Pulmonary artery endothelial cell (primary cell): ENCODE data around the gene DNAH9. TPM values are rescaled to one million over a fixed set of nuclear protein-coding genes. Genes with fewer than 3 reads are reported as not detected.

ENCODE experiments used
- DNase-seq: peaks from one replicate; pipeline ENCODE4 v3.0.0-alpha.2; 2011; ENCODE audit warnings: low read depth, low spot score
- total RNA-seq: library from RNA; depleted of rRNA; stranded (reverse); fragments of >200 nt; gene quantifications from 2 replicates; pipeline ENCODE4 v1.2.3, GENCODE V29; 2014

Gene DNAH9
- total RNA-seq, 1 donor from 2014 or later = 0.07 TPM

DNA sequence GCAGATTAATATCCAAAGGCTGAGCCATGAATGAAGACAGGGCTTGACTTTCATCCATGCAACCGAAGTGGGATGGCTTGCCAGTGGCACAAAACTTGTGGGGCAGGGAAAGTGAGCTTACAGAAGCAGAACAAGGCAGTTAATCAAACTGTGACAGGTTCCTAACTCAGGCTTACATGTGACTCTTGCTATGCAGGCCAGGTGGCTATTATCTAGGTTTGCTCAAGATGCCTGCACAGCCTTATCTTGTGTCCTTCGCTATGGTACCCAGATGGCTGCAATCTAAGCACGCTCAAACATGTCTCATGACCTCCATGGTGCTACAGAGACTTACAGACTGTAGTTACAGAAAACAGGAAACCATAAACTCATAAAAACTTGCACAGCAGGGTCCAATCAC lies 8.6 kb upstream of the DNAH9 start:
- no peak for DNase-seq

DNA sequence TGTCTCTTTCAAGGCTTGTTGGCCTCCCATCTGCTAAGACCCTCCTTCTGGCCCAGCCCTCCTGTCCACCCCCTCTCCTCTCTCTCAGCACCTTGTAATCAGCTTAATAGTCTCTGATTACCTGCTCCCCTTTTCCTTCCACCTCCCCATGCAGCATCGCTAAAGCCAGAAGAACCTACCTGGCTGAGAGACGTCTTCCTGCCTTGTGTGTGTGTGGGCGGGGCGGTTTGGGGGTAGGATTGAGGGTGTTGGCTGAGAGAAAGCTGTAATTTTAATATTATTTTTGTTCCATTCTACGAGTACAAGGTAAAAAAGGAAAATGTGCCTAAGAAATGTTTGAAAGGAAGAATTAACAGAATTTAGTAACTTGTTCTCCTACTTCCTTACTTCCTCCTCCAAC lies 3.4 kb downstream of the DNAH9 start:
- no peak for DNase-seq

DNA sequence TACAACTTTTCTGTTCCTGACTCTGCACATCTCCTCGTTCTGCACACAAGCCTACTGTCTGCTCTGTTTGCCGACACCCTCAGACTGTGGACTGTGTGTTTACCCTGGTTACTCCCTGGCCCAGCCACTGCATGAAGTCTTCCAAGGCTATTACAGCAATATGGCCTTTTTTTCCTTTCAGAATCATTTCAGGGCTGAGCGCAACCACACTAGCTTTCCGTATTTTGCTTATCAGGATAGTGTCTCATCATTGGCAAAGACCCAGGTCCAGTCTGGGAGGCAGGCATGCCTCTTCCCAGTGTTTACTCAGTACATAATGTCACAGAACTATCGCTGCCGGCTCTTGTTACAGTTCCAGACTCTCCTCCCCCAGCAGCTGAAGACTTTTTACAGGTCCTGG lies 10.1 kb downstream of the DNAH9 start:
- no peak for DNase-seq

DNA sequence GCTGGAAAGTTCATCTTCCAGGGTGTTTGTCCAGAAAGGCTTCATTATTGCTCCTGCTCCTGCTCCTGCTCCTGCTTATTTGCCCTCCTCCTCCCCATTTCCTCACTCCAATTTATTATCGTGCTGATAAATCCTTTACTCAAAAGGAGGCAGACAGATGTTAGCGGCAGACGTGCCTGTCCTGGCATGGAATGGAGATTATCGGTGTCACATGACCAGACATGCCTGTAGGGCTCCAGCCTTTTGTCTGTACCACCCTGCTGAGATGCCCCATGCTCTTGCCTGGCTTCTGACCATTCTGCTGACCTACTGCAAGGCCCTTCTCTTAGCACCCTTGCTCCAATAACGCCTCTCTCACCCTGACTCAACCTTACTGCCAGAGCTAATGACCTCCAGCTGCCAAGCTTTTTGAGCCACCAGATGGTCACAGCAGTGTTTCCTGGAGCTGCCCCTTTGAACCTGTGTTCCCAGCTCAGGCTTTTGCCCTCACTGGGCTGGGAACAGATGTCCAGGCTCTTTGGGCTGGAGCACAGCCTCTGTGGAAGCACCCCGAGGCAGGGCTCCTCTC lies 12.8 kb downstream of the DNAH9 start:
- no peak for DNase-seq

DNA sequence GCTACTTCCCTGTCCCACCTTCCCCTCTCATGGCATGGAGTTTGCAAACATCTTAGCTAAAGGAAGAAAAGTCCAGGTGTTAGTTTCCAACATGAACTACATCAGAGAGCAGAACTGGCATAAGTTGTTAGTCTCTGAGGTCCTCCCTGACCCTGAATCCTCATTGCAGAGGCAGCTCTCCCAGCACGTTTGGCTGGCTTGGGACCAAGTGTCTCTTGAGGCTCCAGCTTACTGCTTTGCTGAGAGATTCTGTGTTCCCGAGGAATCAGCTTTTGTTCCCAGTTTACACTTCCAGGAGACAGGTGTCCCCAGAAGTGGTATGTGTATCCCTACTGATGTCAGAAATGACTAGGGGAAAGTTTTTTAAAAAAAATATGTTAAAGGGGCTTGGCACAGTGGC lies 14.7 kb downstream of the DNAH9 start:
- no peak for DNase-seq

DNA sequence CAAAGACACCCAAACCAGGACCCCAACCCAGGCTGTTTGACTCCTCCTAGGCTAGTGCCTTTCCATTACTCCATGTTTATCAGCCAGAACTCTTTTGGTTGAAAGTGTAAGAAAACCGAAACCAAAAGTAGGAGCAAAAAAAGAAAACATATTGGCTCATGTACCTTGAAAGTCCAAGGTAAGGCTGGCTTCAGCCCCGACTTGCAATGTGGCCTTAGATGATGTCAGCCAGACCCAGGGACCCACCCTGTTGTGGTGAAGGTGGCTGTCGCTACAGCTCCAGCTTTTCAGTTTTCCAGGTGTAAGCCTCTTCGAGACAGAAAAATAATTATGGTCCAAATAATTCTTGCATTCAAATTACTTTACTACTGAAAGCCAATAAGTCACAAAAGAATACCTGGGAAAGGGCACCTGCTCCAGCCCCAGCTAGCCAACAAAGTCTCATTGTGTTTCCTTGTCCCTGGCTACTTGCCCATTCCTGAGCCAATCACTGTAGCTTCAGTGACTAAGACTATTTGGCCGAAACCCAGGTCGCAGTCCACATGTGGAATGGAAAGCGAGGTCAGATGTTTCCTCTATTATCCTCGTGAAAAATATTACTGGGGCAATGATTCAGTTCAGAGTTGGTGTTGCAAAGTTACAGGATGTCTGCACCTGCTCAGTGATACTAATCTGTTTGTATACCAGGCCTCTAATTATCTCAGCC lies 20.7 kb downstream of the DNAH9 start:
- DNase-seq = no peak

DNA sequence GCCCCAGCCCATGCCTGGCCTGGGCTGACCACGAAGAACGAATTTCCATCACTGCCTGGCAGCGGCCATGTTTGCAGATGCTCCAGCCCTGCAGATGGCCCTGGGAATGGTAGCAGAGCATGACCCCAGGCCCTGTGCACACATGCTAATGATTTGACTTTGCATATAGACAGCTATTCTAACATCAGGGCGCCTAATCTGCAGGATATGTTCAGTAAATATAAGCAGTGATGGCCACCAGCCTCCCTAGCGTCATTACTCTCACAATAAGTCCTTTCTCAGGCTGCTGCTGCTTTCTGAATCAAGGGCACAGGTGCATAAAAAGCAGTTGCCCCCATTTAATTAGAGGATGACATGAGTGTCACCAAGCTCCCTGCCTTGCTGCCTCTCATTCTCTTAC lies 24.2 kb downstream of the DNAH9 start:
- no peak for DNase-seq

DNA sequence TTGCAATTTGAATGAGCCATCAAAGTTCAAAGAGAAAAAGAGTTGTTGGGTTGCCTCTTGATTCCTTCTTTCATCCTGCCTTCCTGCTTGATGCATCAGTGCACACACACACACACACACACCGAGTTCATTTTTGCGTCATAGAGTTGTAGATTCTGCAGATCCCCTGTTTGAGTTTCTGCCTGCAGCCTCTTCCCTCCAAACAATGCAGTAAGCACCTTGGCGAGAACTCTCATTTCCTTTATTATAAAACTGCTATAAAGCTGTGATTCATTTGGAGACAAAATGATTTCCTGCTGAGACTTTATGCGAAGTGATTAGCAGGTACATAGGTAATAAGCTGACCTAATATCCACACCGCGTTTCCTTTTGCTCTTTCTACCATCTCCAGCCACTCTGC lies 26.7 kb downstream of the DNAH9 start:
- no peak for DNase-seq

DNA sequence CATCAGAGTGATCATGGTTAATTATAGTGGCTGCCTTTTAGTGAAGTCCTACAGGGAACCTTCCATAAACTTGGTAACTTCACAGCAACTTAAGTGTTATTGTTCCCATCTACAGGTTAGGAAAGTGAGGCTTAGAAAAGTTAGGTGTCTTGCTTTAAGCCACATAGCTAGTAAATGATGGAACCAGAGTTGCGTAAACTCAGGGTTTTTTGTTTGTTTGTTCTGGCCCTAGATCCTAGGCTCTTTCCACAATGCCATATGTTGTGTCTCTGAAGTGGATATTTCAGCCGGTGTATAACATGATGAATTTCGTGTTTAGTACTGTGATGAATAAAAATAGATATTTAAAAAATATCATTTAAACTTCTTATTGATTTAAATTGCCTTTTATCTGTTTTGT lies 27.6 kb downstream of the DNAH9 start:
- DNase-seq = no peak

DNA sequence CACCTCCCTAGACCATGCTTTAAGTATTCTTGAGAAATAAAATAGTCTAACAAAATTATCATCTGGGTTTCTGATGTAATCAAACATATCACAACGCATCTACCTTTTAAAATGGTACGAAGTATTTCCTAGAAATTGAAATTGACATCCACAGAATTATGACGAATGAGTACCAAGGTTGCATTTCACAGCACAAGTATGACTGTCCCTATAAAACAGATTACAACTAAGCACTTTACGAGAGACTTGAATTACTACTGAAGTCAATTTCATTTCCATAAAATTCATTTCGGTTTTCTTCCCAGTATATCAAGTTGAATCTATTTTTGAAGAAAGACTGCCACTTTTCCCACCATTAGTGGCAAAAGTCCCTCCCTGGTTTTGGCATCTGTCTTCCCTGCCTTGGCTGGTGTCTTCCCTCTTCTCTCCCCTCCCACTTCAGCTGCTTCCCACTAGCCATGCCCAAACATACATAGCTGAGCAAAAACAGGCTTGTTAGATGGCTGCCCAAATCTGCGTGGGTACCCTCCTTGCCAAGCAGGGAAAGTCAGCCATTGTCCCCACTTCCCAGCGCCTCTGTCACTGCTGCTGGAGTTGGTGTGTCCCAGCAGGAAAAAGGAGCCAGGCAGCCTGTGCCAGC lies 29.2 kb downstream of the DNAH9 start:
- DNase-seq = no peak

DNA sequence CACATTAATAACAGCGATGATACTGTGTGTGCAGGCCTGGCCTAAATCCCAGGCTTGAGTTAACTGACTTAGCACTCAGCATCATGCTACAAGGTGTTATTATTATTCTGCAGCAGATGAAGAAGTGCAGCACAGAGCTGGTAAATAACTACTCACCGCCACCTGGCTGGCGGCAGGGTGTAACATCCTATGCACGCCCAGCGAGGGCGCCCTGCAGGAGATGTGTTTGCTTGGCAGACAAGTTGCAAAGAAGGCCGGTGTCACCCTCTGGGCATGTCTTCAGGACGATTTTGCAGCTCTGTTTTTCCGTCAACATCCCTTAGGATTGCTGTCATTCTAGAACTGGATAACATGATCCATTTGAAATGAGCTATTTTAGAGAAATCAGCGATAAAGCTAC lies 30.1 kb downstream of the DNAH9 start:
- no peak for DNase-seq

DNA sequence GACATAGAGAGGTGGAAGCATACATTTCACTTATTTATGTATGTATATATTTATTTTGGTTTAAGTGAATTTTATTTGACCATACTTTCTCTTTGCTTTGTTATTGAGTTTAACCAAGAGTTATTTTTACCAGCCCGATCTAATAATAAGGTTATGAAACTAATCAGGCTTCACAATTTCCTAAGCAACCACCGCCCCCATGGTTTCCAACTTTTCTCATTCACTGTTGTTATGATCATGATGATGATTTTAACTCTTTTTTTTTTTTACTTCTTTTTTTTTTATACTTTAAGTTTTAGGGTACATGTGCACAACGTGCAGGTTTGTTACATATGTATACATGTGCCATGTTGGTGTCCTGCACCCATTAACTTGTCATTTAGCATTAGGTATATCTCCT lies 30.6 kb downstream of the DNAH9 start:
- no peak for DNase-seq

DNA sequence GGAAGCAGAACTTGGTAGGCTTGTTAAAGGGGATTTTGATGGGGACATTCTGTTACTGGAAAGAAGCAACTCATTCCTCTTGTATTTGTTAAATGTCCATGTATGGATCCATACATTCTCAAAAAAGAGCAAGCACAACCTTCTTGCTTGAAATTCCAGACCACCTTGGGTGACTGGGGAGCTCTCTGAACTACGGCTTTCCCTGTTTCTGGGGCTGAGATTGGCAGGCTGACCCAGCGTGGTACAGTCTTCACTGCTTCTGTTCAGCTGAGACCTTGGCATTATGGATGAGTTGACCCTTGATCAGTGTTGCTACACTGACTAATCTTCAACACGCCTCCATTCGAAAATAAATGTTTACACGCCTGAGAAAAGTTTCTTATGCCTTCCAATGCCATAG lies 38.5 kb downstream of the DNAH9 start:
- DNase-seq = no peak

DNA sequence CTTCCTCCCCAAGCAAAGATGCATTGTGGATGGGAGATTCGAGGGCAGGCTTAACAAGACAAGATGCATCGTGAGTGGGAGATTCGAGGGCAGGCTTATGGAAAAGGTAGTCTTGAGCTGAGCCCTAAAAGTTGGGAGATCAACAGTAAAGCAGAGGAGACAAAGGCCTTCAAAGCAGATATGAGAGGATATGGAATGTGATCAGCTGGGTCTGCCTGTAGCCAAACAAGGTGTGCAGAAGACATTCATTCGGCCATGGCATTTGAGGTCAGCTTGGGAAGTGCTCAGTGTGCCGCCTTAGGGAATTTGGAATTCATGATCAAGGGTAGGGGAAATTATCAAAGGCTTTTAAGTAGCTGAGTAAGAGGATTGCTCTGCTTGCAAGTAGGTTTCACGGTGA lies 39.5 kb downstream of the DNAH9 start:
- no peak for DNase-seq

DNA sequence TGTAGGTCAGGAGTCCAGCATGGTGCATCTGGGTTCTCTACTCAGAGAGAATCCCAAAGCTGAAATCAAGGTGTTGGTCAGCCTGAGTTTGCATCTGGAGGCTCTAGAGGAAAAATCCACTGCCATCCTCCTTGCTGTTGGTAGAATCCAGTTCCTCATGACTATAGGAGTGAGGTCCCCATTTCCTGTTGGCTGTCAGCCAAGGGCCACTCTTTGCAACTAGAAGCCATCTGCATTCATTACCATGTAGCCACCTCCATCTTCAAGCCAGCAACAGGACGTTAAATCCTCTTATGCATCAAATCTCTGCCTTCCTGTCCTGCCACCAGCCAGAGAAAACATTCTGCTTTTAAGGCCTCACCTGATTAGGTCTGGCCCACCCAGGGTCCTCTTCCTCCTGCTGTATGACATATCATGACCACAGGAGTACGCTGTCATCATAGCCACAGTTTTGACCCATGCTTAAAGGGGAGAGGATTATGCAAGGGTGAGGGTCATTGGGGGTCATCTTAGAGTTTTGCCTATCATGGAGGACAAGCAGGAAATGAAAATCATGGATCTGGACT lies 40.5 kb downstream of the DNAH9 start:
- DNase-seq = no peak

DNA sequence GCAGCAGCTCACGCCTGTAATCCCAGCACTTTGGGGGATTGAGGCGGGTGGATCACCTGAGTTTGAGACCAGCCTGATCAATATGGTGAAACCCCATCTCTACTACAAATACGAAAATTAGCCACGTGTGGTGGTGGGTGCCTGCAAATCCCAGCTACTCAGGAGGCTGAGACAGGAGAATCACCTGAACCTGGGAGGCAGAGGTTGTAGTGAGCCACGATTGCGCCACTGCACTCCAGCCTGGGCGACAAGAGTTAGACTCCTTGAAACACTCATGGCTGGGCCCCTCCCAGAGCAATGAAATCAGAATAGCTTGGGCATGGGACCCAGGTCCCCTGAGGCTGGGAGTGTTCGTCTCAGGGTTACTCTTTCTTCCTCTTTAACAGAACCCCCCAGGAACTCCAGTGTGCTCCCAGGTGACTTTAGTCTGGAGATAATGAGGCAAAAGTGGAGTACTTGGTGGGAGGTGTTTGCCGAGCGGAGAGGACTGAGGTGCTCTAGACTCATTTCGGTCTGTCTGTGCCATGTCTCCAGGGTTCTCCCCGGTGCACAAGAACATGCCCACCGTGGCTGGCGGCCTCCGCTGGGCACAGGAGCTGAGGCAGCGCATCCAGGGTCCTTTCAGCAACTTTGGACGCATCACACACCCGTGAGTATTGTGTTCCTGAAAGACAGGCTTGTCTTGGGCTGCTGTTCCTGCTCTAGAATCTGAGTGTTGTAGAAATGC lies 41.6 kb downstream of the DNAH9 start:
- DNase-seq = no peak

DNA sequence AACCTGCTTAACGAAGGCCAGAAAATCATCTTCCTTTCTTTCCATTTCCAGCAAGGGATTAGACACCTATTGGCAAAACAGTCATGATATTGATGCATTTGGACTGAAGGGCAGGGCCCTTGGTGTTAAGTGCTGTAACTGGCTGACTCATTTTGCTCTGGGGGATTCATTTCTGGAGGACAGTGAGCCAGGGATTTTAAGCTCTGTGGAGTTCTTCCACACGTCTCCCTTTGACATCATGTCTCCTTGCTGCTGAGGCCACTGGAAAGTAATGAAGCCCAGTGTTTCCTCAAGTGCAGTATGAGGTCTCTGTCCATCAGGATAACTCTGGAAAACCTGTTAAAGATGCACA lies 42.2 kb downstream of the DNAH9 start:
- no peak for DNase-seq

DNA sequence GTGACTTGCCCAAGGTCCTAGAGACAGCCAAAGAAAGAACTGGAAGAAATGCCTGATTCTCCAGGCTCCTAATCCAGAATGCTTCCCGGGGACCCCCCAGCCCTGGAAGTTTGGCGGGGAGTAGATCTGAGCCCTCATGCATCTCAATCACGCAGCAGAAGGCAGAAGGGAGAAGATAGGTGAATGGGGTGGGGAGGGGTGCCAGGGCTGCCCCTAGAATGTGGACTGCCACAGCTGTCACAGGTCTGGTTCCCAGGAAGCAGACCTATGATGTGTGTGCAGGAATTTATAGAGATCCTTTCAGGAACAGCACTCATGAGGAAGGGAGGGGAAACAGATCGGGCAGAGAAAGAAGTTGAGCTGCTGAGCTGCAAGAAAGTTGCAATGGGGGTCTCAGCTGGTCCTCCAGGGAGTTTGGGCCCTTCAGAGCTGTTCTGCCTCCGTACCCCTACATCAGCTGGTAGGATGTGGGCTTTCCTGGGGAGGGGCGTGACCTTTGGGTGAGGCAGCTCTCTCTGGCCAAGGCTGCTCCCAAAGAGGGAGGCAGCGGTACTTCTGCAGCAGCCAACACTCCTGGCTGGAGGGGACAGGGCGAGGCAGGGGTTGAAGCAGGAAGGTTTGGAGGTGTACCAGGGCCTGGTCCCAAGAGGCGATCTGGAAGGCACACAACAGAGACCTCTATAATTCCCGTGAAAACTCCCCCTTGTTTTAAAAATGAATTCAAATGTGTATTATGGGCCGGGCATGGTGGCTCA lies 43.4 kb downstream of the DNAH9 start:
- DNase-seq = no peak

DNA sequence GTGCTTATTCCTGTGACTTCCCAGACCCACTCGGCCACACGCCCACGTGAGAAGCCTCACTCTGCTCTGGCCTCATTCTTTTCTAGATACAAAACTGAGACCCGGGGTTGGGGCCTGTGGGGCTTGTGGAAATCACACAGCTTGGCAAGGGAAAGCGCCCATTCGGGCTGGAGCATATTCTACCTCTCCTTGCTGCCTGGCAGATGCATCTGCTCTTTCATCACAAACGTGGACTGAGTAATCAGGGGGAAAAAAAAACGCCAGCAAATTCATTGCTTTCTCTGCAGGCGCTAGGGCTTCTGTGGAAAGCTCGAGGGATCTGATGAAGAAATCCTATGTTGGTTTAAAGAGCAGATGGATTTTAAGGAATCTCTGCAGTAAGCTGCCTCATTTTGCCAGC lies 44.4 kb downstream of the DNAH9 start:
- DNase-seq = no peak

DNA sequence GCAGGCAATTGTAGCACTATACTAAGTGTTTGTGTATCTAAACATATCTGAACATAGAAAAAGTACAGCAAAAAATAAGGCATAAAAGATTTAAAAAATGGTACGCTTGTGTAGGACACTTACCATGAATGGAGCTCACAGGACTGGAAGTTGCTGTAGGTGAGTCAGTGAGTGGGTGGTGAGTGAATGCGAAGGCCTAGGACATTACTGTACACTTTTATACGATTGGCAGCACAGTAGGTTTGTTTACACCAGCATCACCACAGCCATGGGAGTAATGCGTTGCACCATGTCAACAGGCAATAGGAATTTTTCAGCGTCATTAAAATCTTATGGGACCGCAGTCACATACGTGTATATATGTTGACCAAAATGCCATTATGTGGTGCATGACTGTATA lies 45.6 kb downstream of the DNAH9 start:
- DNase-seq = no peak
